ENCODE data around the gene MAN2C1.

DNA sequence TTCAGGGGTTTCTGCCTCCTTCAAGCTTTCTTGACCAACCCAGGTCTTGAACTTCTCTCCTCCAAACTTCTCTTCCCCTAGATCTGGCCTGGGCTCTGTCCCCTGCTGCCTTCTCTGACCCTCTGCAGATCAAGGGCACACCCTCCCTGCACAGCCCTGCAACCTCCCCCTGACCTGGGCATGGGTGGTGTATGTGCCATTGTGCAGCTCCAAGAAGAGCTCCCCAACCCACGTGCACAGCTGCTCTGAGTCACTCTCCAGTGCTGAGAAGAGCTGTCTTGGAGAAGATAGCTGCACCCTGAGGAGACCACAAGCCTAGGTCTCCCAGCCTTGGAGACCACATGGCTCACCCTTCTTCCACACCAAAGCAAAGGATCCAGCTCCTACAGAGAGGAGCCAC, 8.0 kb downstream of the MAN2C1 start:
- TF ChIP-seq SIN3A (IDR thresholded peaks at IDR 0.05; ENCODE audit: borderline replicate concordance, insufficient read depth, low read length) (no peak), POLR2AphosphoS5 (IDR thresholded peaks at IDR 0.05; ENCODE audit: low read depth, low read length) (no peak), TAF1 (IDR thresholded peaks at IDR 0.05; ENCODE audit: borderline replicate concordance, insufficient read depth, low read length) (no peak)
- TF ChIP-seq, protein P1, sequence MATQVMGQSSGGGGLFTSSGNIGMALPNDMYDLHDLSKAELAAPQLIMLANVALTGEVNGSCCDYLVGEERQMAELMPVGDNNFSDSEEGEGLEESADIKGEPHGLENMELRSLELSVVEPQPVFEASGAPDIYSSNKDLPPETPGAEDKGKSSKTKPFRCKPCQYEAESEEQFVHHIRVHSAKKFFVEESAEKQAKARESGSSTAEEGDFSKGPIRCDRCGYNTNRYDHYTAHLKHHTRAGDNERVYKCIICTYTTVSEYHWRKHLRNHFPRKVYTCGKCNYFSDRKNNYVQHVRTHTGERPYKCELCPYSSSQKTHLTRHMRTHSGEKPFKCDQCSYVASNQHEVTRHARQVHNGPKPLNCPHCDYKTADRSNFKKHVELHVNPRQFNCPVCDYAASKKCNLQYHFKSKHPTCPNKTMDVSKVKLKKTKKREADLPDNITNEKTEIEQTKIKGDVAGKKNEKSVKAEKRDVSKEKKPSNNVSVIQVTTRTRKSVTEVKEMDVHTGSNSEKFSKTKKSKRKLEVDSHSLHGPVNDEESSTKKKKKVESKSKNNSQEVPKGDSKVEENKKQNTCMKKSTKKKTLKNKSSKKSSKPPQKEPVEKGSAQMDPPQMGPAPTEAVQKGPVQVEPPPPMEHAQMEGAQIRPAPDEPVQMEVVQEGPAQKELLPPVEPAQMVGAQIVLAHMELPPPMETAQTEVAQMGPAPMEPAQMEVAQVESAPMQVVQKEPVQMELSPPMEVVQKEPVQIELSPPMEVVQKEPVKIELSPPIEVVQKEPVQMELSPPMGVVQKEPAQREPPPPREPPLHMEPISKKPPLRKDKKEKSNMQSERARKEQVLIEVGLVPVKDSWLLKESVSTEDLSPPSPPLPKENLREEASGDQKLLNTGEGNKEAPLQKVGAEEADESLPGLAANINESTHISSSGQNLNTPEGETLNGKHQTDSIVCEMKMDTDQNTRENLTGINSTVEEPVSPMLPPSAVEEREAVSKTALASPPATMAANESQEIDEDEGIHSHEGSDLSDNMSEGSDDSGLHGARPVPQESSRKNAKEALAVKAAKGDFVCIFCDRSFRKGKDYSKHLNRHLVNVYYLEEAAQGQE (IDR thresholded peaks at IDR 0.05; ENCODE audit: insufficient read depth in 1 of 2, low read depth in 2 of 2, low read length in 2 of 2), result no peak

Measured in PFSK-1 (cell line).